Measurements from ENCODE around the gene PDCD2L.

- TF ChIP-seq, protein P1, sequence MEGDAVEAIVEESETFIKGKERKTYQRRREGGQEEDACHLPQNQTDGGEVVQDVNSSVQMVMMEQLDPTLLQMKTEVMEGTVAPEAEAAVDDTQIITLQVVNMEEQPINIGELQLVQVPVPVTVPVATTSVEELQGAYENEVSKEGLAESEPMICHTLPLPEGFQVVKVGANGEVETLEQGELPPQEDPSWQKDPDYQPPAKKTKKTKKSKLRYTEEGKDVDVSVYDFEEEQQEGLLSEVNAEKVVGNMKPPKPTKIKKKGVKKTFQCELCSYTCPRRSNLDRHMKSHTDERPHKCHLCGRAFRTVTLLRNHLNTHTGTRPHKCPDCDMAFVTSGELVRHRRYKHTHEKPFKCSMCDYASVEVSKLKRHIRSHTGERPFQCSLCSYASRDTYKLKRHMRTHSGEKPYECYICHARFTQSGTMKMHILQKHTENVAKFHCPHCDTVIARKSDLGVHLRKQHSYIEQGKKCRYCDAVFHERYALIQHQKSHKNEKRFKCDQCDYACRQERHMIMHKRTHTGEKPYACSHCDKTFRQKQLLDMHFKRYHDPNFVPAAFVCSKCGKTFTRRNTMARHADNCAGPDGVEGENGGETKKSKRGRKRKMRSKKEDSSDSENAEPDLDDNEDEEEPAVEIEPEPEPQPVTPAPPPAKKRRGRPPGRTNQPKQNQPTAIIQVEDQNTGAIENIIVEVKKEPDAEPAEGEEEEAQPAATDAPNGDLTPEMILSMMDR (IDR thresholded peaks at IDR 0.05; ENCODE audit: poor library complexity, severe bottlenecking) = no peak
- TF ChIP-seq POLR2AphosphoS5 (IDR thresholded peaks at IDR 0.05) (no peak), MXI1 (conservative IDR thresholded peaks at IDR 0.05; ENCODE audit: poor library complexity, severe bottlenecking) (no peak)
These were observed 71.1 kb downstream of the PDCD2L start for GRCh38 chr19:34475026-34475974.
